HG03025 (cell line): ENCODE results near the gene SLC6A7.

Experiments used
- ATAC-seq: cut with Tn5 transposase; IDR thresholded peaks from one replicate; pipeline ENCODE4 v1.9.1; 2021; ENCODE audit warnings: mild to moderate bottlenecking, moderate library complexity; ENCODE audit not compliant: unreplicated experiment, low FRiP score

The SLC6A7 gene

GRCh38 chr5:150254363-150254762 is 64.5 kb downstream of the SLC6A7 start:
- no peak for ATAC-seq

DNA sequence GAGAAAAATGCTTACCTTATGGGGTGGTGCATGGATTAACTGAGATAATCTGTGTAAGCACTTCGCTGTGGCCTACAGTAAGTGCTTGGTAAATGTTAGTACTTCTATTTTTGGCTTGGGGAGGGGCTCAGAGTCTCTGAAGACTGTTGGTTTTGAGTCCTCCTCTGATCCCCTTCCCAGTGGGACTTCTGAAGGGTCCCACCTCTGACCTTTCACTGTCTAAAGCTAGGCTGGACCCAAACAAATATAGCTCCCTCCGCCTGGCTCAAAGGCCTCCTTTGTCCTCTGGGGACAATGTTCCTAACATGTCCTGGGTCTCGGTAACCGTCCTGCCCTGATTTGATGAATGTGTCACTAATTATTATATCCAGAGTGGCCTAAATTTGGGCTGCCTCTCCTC is 64.9 kb downstream of the SLC6A7 start:
- ATAC-seq: no peak

DNA sequence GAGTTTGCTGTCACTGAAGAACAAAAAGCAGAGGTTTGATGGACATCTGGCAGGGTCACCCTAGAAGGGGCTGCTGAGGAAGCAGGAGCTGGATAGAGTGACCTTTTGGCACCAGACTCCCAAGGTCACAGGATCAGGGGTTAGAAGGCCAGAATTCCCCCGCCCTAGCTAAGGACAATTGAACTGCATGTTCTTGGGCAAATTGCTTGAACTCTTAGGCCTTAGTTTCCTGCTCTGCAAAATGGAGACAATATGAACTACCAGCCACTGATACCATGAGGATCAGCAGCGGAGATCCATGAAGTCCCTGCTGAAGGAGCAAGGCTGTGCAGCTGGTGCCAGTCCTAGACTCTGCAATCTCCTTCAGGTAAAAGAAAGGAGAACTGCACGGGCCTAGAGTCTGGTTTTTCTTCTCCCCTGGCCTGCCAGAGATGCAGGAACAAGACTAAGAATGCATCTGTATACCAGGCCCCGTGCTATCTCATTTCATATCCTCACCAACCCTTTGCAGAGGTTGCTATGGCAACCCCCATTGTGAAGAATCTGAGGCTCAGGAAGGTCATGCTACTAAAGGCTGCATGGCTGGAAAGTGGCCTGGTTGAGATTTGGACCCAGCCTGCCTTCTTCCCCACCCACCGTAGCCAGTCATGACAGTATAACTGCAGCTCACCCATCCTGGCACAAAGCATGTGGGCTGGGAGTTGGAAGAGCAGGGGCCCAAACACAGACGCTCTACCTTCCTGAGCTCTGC is 66.0 kb downstream of the SLC6A7 start:
- ATAC-seq: no peak

GRCh38 chr5:150256410-150257064 is 66.7 kb downstream of the SLC6A7 start:
- ATAC-seq: no peak

DNA sequence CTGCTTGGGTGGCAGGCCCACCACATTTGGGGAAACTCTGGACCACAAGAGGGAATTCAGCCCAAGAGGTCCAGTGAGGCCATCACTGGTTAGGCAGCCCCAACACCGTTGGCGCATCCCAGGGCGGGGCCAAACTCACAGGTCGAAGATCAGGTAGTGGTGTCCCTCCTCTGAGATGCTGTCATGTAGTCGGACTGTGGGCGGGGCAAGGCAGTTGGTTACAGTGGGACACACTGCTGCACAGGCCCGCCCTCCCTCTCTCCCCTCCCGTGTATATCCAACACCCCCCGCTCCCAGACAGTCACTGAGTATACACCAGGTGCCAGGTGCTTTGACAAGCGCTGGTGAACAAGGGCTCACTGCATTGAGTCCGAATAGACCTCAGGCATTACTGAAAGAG is 67.6 kb downstream of the SLC6A7 start:
- ATAC-seq: no peak

DNA sequence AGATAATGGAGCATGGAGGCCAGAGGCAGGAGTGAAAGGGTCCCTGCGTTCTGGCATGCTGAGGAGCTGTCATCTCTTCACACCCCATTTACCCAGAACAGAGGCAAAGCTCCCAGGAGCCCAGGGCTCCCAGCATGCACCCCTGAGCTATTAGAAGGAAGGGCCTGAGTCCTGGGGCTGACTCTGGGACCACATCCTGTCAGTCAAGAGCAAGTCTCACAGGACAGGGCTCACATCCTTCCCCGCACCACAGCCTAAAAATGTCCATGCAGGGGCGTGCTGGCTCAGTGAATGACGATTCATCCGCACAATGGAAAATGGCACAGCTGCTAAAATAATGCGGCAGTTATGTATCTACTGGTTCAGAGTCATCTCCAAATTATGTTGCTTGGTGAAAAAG is 68.3 kb downstream of the SLC6A7 start:
- no peak for ATAC-seq
